HG02763 (cell line): ENCODE measurements around the gene CDHR4.
"Not testable (repeated sequence)": the region's sequence is repeated elsewhere in the genome, so short reads cannot be mapped to it uniquely, and the experiment has no call there.

Source experiments
- ATAC-seq: cut with Tn5 transposase; IDR thresholded peaks from one replicate; pipeline ENCODE4 v1.9.1; 2021; ENCODE audit warnings: mild to moderate bottlenecking, moderate library complexity; ENCODE audit not compliant: unreplicated experiment

The CDHR4 gene

GRCh38 chr3:49799761-49800160, at the start of gene CDHR4:
CDHR4 (minus strand) TSS chr3:49799873; CDS start chr3:49799812, 61 bp downstream.
- no peak for ATAC-seq

- no peak for ATAC-seq
Observed at GRCh38 chr3:49845694-49846093, 46.0 kb upstream of the CDHR4 start.

GRCh38 chr3:49844464-49845183, 45.0 kb upstream of the CDHR4 start:
- no peak for ATAC-seq

- no peak for ATAC-seq
Observed at GRCh38 chr3:49842843-49843517, 43.3 kb upstream of the CDHR4 start.

- ATAC-seq, result no peak
Observed at GRCh38 chr3:49841806-49842205, 42.1 kb upstream of the CDHR4 start.

GRCh38 chr3:49841126-49841696, 41.5 kb upstream of the CDHR4 start:
- no peak for ATAC-seq

GRCh38 chr3:49840388-49840787, 40.7 kb upstream of the CDHR4 start:
- no peak for ATAC-seq

GRCh38 chr3:49839193-49839809, 39.6 kb upstream of the CDHR4 start:
- no peak for ATAC-seq

- ATAC-seq, result no peak
Observed at GRCh38 chr3:49831341-49831740, 31.7 kb upstream of the CDHR4 start.

GRCh38 chr3:49826016-49826415, 26.3 kb upstream of the CDHR4 start:
- ATAC-seq, result no peak

GRCh38 chr3:49823131-49823530, 23.5 kb upstream of the CDHR4 start:
- not testable (repeated sequence) for ATAC-seq

GRCh38 chr3:49813497-49814174, 14.0 kb upstream of the CDHR4 start, which contains the start of gene UBA7:
UBA7 (minus strand) TSS chr3:49813953; CDS start chr3:49813787, 166 bp downstream.
- ATAC-seq, result no peak

- no peak for ATAC-seq
Observed at GRCh38 chr3:49812916-49813496, 13.3 kb upstream of the CDHR4 start.

GRCh38 chr3:49807431-49808114, 7.9 kb upstream of the CDHR4 start:
- ATAC-seq, result no peak

GRCh38 chr3:49806850-49807249, 7.2 kb upstream of the CDHR4 start:
- ATAC-seq, result no peak

- ATAC-seq, result no peak
Observed at GRCh38 chr3:49805897-49806701, 6.4 kb upstream of the CDHR4 start.

- ATAC-seq, result no peak
Observed at GRCh38 chr3:49805367-49805782, 5.7 kb upstream of the CDHR4 start.

- ATAC-seq, result no peak
Observed at GRCh38 chr3:49804141-49805041, 4.7 kb upstream of the CDHR4 start.
